ENCODE results near the gene HNRNPA2B1.
"Not testable (repeated sequence)": the region's sequence is repeated elsewhere in the genome, so short reads cannot be mapped to it uniquely, and the experiment has no call there.

The HNRNPA2B1 gene

GRCh38 chr7:26160896-26161295, 39.6 kb downstream of the HNRNPA2B1 start:
- DNase-seq = no peak

GRCh38 chr7:26159243-26159642, 41.3 kb downstream of the HNRNPA2B1 start:
- DNase-seq = no peak

- DNase-seq = no peak
These were observed 42.9 kb downstream of the HNRNPA2B1 start for GRCh38 chr7:26157520-26158105.

GRCh38 chr7:26156451-26157420, 43.8 kb downstream of the HNRNPA2B1 start:
- DNase-seq = peak; percentile 62

GRCh38 chr7:26155531-26156375, 44.8 kb downstream of the HNRNPA2B1 start:
- DNase-seq = no peak

- DNase-seq = peak; percentile 52
These were observed 46.4 kb downstream of the HNRNPA2B1 start for GRCh38 chr7:26153823-26154783.

- DNase-seq = peak; percentile 33
These were observed 47.2 kb downstream of the HNRNPA2B1 start for GRCh38 chr7:26153241-26153822.

- DNase-seq = peak; percentile 36
These were observed 47.7 kb downstream of the HNRNPA2B1 start for GRCh38 chr7:26152782-26153240.

GRCh38 chr7:26151953-26152781, 48.4 kb downstream of the HNRNPA2B1 start, which contains the start of gene NFE2L3:
NFE2L3 (plus strand) TSS chr7:26152198; CDS start chr7:26152499, 301 bp downstream.
- DNase-seq = peak; percentile 84

- DNase-seq = no peak
These were observed 48.9 kb downstream of the HNRNPA2B1 start for GRCh38 chr7:26151650-26151952.

GRCh38 chr7:26151096-26151495, 49.5 kb downstream of the HNRNPA2B1 start:
- no peak for DNase-seq

GRCh38 chr7:26149391-26149977, 51.1 kb downstream of the HNRNPA2B1 start:
- DNase-seq = no peak

- not testable (repeated sequence) for DNase-seq
These were observed 52.2 kb downstream of the HNRNPA2B1 start for GRCh38 chr7:26148307-26148700.

GRCh38 chr7:26147646-26148306, 52.8 kb downstream of the HNRNPA2B1 start:
- DNase-seq = not testable (repeated sequence)

- DNase-seq = no peak
These were observed 53.5 kb downstream of the HNRNPA2B1 start for GRCh38 chr7:26147030-26147429.

- no peak for DNase-seq
These were observed 55.3 kb downstream of the HNRNPA2B1 start for GRCh38 chr7:26145238-26145637.

GRCh38 chr7:26144184-26145080, 56.1 kb downstream of the HNRNPA2B1 start:
- DNase-seq = no peak

GRCh38 chr7:26143298-26144048, 57.1 kb downstream of the HNRNPA2B1 start:
- no peak for DNase-seq
